ENCODE data around the gene DSCAM.

Gene DSCAM

DNA sequence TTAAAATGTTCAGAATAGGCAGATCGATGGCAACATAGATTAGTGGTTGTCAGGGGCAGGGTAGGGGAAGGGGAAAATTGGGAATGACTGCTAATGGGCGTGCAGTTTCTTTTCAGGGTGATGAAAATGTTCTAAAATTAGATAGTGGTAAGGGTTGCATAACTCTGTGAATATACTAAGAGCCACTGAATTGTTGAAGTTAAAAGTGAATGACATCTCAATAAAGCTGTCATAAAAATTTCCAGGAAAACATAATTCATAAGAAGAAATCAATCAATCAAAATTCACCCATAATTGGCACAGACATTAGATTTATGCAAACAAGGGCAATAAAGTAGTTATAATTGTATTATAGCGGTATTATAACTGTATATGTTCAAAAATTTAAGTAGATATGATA, 751.5 kb downstream of the DSCAM start:
- H3K36me3 ChIP-seq (ENCODE audit: low read length) = no peaks in the 10 kb centered on the region
- no peaks in the 10 kb centered on the region for H3K27me3 ChIP-seq (ENCODE audit: low read length)
- H2AFZ ChIP-seq (ENCODE audit: low read depth, low read length, severe bottlenecking) = no peak overlapping the region
- H3K27ac ChIP-seq (ENCODE audit: low read depth, low read length) = no peak overlapping the region
- TF ChIP-seq EZH2phosphoT487 (conservative IDR thresholded peaks at IDR 0.05; ENCODE audit: low read length) = no peak
- TF ChIP-seq, protein P1, sequence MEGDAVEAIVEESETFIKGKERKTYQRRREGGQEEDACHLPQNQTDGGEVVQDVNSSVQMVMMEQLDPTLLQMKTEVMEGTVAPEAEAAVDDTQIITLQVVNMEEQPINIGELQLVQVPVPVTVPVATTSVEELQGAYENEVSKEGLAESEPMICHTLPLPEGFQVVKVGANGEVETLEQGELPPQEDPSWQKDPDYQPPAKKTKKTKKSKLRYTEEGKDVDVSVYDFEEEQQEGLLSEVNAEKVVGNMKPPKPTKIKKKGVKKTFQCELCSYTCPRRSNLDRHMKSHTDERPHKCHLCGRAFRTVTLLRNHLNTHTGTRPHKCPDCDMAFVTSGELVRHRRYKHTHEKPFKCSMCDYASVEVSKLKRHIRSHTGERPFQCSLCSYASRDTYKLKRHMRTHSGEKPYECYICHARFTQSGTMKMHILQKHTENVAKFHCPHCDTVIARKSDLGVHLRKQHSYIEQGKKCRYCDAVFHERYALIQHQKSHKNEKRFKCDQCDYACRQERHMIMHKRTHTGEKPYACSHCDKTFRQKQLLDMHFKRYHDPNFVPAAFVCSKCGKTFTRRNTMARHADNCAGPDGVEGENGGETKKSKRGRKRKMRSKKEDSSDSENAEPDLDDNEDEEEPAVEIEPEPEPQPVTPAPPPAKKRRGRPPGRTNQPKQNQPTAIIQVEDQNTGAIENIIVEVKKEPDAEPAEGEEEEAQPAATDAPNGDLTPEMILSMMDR (IDR thresholded peaks at IDR 0.05; ENCODE audit: insufficient read depth, low read length, poor library complexity, severe bottlenecking) = no peak
- H3K4me3 ChIP-seq (ENCODE audit: insufficient read depth, low read length, poor library complexity, severe bottlenecking) = no peak overlapping the region
- no peaks in the 10 kb centered on the region for H3K9me2 ChIP-seq (replicated peaks; ENCODE audit: insufficient read depth, low read length)
- no peak overlapping the region for H3K9ac ChIP-seq (ENCODE audit: low read length)
- no peaks in the 10 kb centered on the region for H3K79me2 ChIP-seq (ENCODE audit: insufficient read depth, low read length)
- no peaks in the 10 kb centered on the region for H3F3A ChIP-seq (ENCODE audit: insufficient read depth)
- no peak overlapping the region for H3K4me2 ChIP-seq (ENCODE audit: low read depth, low read length, poor library complexity, severe bottlenecking)
- H4K20me1 ChIP-seq (ENCODE audit: low read depth, low read length) = no peaks in the 10 kb centered on the region
- no peaks in the 10 kb centered on the region for H3K9me3 ChIP-seq (ENCODE audit: insufficient read depth, low read length)

DNA sequence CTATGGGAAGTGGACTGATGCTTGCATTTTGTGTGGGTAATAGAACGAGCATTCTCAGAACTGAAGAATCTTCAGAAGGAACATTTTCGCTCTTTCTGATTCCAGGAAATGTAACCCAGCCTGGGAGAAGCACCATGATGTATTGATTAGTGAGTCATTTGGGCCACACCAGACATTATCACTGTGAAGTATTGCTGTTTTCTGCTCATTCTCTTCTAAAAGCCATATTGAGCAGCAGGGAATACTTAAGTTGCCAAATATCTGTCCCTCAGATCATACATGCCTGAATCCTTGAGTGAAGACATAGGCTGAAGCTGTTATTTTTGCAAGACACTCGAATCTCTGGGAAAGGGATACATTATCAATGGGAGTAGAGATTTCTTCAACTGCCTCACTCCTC, 766.6 kb downstream of the DSCAM start:
- no peaks in the 10 kb centered on the region for H3K9me2 ChIP-seq (replicated peaks; ENCODE audit: insufficient read depth, low read length)
- no peak overlapping the region for H2AFZ ChIP-seq (ENCODE audit: low read depth, low read length, severe bottlenecking)
- H3K79me2 ChIP-seq (ENCODE audit: insufficient read depth, low read length) = no peaks in the 10 kb centered on the region
- H4K20me1 ChIP-seq (ENCODE audit: low read depth, low read length) = no peaks in the 10 kb centered on the region
- no peak overlapping the region for H3K4me3 ChIP-seq (ENCODE audit: insufficient read depth, low read length, poor library complexity, severe bottlenecking)
- no peak overlapping the region for H3K27ac ChIP-seq (ENCODE audit: low read depth, low read length)
- no peaks in the 10 kb centered on the region for H3K9me3 ChIP-seq (ENCODE audit: insufficient read depth, low read length)
- H3K4me2 ChIP-seq (ENCODE audit: low read depth, low read length, poor library complexity, severe bottlenecking) = no peak overlapping the region
- no peaks in the 10 kb centered on the region for H3F3A ChIP-seq (ENCODE audit: insufficient read depth)
- TF ChIP-seq EZH2phosphoT487 (conservative IDR thresholded peaks at IDR 0.05; ENCODE audit: low read length) = no peak
- TF ChIP-seq, protein P1 (IDR thresholded peaks at IDR 0.05; ENCODE audit: insufficient read depth, low read length, poor library complexity, severe bottlenecking) = no peak
- H3K36me3 ChIP-seq (ENCODE audit: low read length) = no peaks in the 10 kb centered on the region
- H3K9ac ChIP-seq (ENCODE audit: low read length) = no peak overlapping the region
- H3K27me3 ChIP-seq (ENCODE audit: low read length) = no peaks in the 10 kb centered on the region

DNA sequence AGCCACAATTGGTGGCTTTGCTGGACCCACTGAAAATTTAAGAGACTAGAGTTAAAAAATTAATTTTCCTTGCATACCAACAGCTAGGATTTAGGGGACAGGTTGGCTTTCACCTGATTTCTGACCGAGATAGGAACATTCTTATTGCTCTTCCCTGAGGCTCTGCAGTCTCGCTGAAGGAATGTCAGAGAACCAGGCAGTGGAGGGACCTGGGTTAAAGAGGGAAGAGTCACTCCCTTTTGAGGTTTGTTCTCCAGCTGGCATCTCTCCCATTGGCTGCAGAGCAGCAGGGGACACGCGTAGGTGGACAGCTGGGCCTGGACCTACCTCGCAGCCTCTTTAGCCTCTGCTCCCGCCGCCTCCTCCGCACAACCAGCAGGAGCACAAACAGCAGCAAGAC, 772.2 kb downstream of the DSCAM start:
- H3K27me3 ChIP-seq (ENCODE audit: low read length) = no peaks in the 10 kb centered on the region
- H3K79me2 ChIP-seq (ENCODE audit: insufficient read depth, low read length) = no peaks in the 10 kb centered on the region
- no peaks in the 10 kb centered on the region for H3F3A ChIP-seq (ENCODE audit: insufficient read depth)
- no peak overlapping the region for H3K9ac ChIP-seq (ENCODE audit: low read length)
- no peaks in the 10 kb centered on the region for H4K20me1 ChIP-seq (ENCODE audit: low read depth, low read length)
- H3K4me3 ChIP-seq (ENCODE audit: insufficient read depth, low read length, poor library complexity, severe bottlenecking) = no peak overlapping the region
- H3K4me2 ChIP-seq (ENCODE audit: low read depth, low read length, poor library complexity, severe bottlenecking) = no peak overlapping the region
- no peaks in the 10 kb centered on the region for H3K9me2 ChIP-seq (replicated peaks; ENCODE audit: insufficient read depth, low read length)
- no peaks in the 10 kb centered on the region for H3K9me3 ChIP-seq (ENCODE audit: insufficient read depth, low read length)
- no peak for TF ChIP-seq EZH2phosphoT487 (conservative IDR thresholded peaks at IDR 0.05; ENCODE audit: low read length)
- TF ChIP-seq, protein P1 (IDR thresholded peaks at IDR 0.05; ENCODE audit: insufficient read depth, low read length, poor library complexity, severe bottlenecking) = no peak
- no peak overlapping the region for H3K27ac ChIP-seq (ENCODE audit: low read depth, low read length)
- no peaks in the 10 kb centered on the region for H3K36me3 ChIP-seq (ENCODE audit: low read length)
- H2AFZ ChIP-seq (ENCODE audit: low read depth, low read length, severe bottlenecking) = no peak overlapping the region

All from SU-DHL-6 (cell line).